Breast epithelium (tissue), 3 donors: ENCODE data around the gene IRAK1BP1.

Source experiments
- POLR2A ChIP-seq: fragments of 450-650 bp; IDR thresholded peaks from one replicate; pipeline ENCODE4 v1.6.1; 2016; ENCODE audit warnings: antibody characterized with exemption, mild to moderate bottlenecking, moderate library complexity
- POLR2AphosphoS5 ChIP-seq, 3 donors: sonication (generic); formaldehyde crosslinking; IDR thresholded peaks; one replicate each; pipeline ENCODE4 v1.6.1; 2017; ENCODE audit warnings: antibody characterized with exemption in 3 of 3
- TF ChIP-seq, protein P1 (sequence below), 3 donors: fragments of 450-650 bp; IDR thresholded peaks; one replicate each; pipeline ENCODE4 v1.5.1; 2016 to 2017; ENCODE audit warnings: antibody characterized with exemption in 3 of 3, mild to moderate bottlenecking in 3 of 3, moderate library complexity in 3 of 3

DNA sequence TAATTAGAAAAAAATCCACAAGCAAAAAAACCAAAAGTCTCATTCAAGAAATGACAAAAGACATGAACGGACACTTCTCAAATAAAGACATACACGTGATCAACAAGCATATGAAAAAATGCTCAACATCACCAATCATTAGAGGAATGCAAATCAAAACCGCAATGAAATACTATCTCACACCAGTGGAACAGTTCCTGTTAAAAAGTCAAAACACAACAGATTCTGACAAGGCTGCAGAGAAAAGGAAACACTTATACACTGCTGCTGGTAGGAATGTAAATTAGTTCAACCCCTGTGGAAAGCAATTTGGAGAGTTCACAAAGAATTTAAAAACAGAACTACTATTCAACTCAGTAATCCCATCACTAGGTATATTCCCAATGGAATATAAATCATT is 58.0 kb downstream of the IRAK1BP1 start:
- TF ChIP-seq, protein P1, sequence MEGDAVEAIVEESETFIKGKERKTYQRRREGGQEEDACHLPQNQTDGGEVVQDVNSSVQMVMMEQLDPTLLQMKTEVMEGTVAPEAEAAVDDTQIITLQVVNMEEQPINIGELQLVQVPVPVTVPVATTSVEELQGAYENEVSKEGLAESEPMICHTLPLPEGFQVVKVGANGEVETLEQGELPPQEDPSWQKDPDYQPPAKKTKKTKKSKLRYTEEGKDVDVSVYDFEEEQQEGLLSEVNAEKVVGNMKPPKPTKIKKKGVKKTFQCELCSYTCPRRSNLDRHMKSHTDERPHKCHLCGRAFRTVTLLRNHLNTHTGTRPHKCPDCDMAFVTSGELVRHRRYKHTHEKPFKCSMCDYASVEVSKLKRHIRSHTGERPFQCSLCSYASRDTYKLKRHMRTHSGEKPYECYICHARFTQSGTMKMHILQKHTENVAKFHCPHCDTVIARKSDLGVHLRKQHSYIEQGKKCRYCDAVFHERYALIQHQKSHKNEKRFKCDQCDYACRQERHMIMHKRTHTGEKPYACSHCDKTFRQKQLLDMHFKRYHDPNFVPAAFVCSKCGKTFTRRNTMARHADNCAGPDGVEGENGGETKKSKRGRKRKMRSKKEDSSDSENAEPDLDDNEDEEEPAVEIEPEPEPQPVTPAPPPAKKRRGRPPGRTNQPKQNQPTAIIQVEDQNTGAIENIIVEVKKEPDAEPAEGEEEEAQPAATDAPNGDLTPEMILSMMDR (IDR thresholded peaks at IDR 0.05): no peak
- no peak for TF ChIP-seq POLR2A
- no peak for TF ChIP-seq POLR2AphosphoS5 (IDR thresholded peaks at IDR 0.05)
